H1 (cell line): ENCODE results near the gene DRAM1. TPM values are rescaled to one million over a fixed set of nuclear protein-coding genes. Genes with fewer than 3 reads are reported as not detected.

ENCODE experiments used
- ASH2L ChIP-seq: fragments of 200-600, 300-600 bp; sonication (generic); IDR thresholded peaks from one replicate; pipeline ENCODE4 v1.7.1; 2017; ENCODE audit warnings: low read length
- CHD1 ChIP-seq: IDR thresholded peaks from 2 replicates; pipeline ENCODE4 v1.6.1; 2012; ENCODE audit warnings: low read depth, low read length, improper control_type of control experiment
- KDM4A ChIP-seq: IDR thresholded peaks from one replicate; pipeline ENCODE4 v1.7.1; 2012; ENCODE audit warnings: low read depth, mild to moderate bottlenecking, moderate library complexity, low read length, inconsistent platforms; ENCODE audit not compliant: severe bottlenecking
- NANOG ChIP-seq: IDR thresholded peaks from 2 replicates; pipeline ENCODE4 v1.6.1; 2011; ENCODE audit warnings: low read length, low read depth, mild to moderate bottlenecking, inconsistent platforms; ENCODE audit not compliant: insufficient read depth, poor library complexity, severe bottlenecking
- NRF1 ChIP-seq: IDR thresholded peaks from 2 replicates; pipeline ENCODE4 v1.6.1; 2011; ENCODE audit warnings: mild to moderate bottlenecking, low read depth, low read length, improper control_type of control experiment
- PHF8 ChIP-seq: fragments of 200-600 bp; sonication (generic); conservative IDR thresholded peaks from 2 replicates; pipeline ENCODE4 v1.7.1; 2012; ENCODE audit warnings: low read depth, mild to moderate bottlenecking, inconsistent platforms, low read length, moderate library complexity
- POLR2A ChIP-seq, 2 experiments: IDR thresholded peaks; 1 replicate in 1 of 2; 2 replicates in 1 of 2; pipeline ENCODE4 v1.6.1; 2011; ENCODE audit warnings: low read depth in 2 of 2, low read length in 2 of 2, mild to moderate bottlenecking in 2 of 2; ENCODE audit errors: control extremely low read depth in 1 of 2
- POLR2AphosphoS5 ChIP-seq: IDR thresholded peaks from 2 replicates; pipeline ENCODE4 v1.6.1; 2011; ENCODE audit warnings: low read depth, low read length
- RAD21 ChIP-seq, 2 experiments: IDR thresholded peaks in 1 of 2; conservative IDR thresholded peaks in 1 of 2; 2 replicates each; pipeline ENCODE4 v1.6.1; 2011; ENCODE audit warnings: low read depth in 2 of 2, low read length in 2 of 2, improper control_type of control experiment in 1 of 2, inconsistent platforms in 1 of 2, mild to moderate bottlenecking in 1 of 2, moderate library complexity in 1 of 2
- SIRT6 ChIP-seq: IDR thresholded peaks from one replicate; pipeline ENCODE4 v1.7.1; 2012; ENCODE audit warnings: low read length, inconsistent platforms
- SP4 ChIP-seq: IDR thresholded peaks from 2 replicates; pipeline ENCODE4 v1.6.1; 2012; ENCODE audit warnings: low read length, inconsistent platforms
- TAF1 ChIP-seq: IDR thresholded peaks from 2 replicates; pipeline ENCODE4 v1.6.1; 2011; ENCODE audit warnings: mild to moderate bottlenecking, low read depth, low read length
- TBP ChIP-seq: IDR thresholded peaks from 2 replicates; pipeline ENCODE4 v1.6.1; 2011; ENCODE audit warnings: low read depth, low read length, improper control_type of control experiment
- TCF12 ChIP-seq: IDR thresholded peaks from 2 replicates; pipeline ENCODE4 v1.6.1; 2011; ENCODE audit warnings: low read depth, mild to moderate bottlenecking, low read length
- polyA plus RNA-seq, 7 experiments: library from polyadenylated mRNA; depleted of rRNA in 3 of 7; stranded (reverse) in 5 of 7; unstranded in 2 of 7; fragments of >200 nt in 5 of 7; fragments of 200-250 nt in 2 of 7; gene quantifications; 1 replicate in 5 of 7; 2 replicates in 1 of 7; 4 replicates in 1 of 7; pipeline versions ENCODE4 v1.2.1 to v1.2.3, GENCODE V29; 2011 to 2013; ENCODE audit warnings: missing spikeins in 2 of 7, mixed read lengths in 2 of 7
- total RNA-seq: library from RNA; stranded (reverse); fragmentation: NEBNext Ultra II Directional; extraction: Animal tissue kit (Norgen Biotek cat#: 25700); gene quantifications from 2 replicates; pipeline ENCODE4 v1.2.1, GENCODE V29; 2021
- TF ChIP-seq, protein P1 (sequence below): IDR thresholded peaks from 2 replicates; pipeline ENCODE4 v1.6.1; 2012; ENCODE audit warnings: inconsistent platforms
- TF ChIP-seq, protein P2 (sequence below): IDR thresholded peaks from 2 replicates; pipeline ENCODE4 v1.6.1; 2011; ENCODE audit warnings: low read depth, mild to moderate bottlenecking, low read length; ENCODE audit not compliant: insufficient read depth
- TF ChIP-seq, protein P3 (sequence below), 3 experiments: IDR thresholded peaks; 1 replicate in 2 of 3; 2 replicates in 1 of 3; pipeline versions ENCODE4 v1.5.1 to v1.6.1; 2011; ENCODE audit warnings: low read length in 3 of 3, mild to moderate bottlenecking in 3 of 3, inconsistent platforms in 2 of 3, low read depth in 1 of 3, moderate library complexity in 1 of 3; ENCODE audit not compliant: insufficient read depth in 1 of 3; ENCODE audit errors: control extremely low read depth in 1 of 3
- TF ChIP-seq, protein P4 (sequence below): IDR thresholded peaks from 2 replicates; pipeline ENCODE4 v1.6.1; 2012; ENCODE audit warnings: low read length, inconsistent platforms

DRAM1 gene
- total and polyA plus RNA-seq, 2 of the 8 experiments (the other 6 are each of a cell fraction or from before 2014, with no cell fraction given) = 4.6 to 6.2 TPM

DNA sequence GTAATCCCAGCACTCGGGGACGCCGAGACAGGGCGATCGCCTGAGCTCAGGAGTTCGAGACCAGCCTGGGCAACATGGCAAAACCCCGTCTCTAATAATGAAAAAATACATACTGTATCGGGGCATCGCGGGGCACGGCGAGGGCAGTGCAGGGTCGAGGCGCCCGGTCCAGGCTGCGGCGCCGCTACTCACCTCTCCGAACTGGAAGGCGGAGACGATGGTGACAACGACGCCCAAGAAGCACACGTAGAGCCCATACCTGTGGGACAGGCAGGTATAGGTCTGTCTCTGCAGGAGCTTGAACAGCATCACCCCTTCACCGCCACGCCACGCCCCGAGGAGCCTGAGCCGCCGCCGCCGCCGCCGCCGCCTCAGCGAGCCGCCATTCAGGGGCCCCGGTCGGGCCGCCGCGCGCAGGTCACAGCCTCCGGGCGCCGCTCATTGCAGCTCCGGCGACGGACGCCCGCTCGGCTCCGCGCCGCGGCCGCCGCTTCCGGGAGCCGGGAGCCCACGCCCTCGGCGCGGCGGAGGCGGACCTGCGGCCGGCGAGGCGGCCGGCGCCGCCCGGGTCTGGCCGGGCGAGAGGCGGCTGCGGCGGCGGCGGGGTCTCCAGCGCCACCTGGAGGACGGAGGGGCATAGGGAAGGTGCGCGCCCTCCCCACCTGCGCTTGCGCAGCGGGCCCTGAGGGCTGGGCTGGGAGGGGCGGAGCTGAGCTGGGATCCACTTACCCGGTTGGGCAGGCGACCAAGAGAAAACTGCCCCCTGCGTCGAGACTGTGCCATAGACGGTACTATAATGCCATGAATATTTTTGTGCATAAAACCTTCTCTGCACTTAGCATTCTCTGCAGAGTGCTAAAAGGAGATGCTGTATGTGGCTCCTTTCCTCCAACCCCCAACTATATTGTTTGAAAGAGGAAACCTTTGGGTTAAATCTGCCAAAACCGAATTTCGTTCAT lies 46.7 kb upstream of the DRAM1 start, which contains the start of gene GNPTAB (continued):
- TF ChIP-seq, protein P1, sequence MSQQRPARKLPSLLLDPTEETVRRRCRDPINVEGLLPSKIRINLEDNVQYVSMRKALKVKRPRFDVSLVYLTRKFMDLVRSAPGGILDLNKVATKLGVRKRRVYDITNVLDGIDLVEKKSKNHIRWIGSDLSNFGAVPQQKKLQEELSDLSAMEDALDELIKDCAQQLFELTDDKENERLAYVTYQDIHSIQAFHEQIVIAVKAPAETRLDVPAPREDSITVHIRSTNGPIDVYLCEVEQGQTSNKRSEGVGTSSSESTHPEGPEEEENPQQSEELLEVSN = no peak
- TF ChIP-seq, protein P2, sequence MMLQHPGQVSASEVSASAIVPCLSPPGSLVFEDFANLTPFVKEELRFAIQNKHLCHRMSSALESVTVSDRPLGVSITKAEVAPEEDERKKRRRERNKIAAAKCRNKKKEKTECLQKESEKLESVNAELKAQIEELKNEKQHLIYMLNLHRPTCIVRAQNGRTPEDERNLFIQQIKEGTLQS = no peak
- TF ChIP-seq, protein P3, sequence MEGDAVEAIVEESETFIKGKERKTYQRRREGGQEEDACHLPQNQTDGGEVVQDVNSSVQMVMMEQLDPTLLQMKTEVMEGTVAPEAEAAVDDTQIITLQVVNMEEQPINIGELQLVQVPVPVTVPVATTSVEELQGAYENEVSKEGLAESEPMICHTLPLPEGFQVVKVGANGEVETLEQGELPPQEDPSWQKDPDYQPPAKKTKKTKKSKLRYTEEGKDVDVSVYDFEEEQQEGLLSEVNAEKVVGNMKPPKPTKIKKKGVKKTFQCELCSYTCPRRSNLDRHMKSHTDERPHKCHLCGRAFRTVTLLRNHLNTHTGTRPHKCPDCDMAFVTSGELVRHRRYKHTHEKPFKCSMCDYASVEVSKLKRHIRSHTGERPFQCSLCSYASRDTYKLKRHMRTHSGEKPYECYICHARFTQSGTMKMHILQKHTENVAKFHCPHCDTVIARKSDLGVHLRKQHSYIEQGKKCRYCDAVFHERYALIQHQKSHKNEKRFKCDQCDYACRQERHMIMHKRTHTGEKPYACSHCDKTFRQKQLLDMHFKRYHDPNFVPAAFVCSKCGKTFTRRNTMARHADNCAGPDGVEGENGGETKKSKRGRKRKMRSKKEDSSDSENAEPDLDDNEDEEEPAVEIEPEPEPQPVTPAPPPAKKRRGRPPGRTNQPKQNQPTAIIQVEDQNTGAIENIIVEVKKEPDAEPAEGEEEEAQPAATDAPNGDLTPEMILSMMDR (IDR thresholded peaks at IDR 0.05; ENCODE audit: control extremely low read depth in 1 of 3, insufficient read depth in 1 of 3, low read depth in 1 of 3, low read length in 3 of 3) = peak; percentile 72 to 76 (median 74)
- TF ChIP-seq KDM4A = peak; percentile 60
- TF ChIP-seq NANOG = no peak
- TF ChIP-seq, protein P4, sequence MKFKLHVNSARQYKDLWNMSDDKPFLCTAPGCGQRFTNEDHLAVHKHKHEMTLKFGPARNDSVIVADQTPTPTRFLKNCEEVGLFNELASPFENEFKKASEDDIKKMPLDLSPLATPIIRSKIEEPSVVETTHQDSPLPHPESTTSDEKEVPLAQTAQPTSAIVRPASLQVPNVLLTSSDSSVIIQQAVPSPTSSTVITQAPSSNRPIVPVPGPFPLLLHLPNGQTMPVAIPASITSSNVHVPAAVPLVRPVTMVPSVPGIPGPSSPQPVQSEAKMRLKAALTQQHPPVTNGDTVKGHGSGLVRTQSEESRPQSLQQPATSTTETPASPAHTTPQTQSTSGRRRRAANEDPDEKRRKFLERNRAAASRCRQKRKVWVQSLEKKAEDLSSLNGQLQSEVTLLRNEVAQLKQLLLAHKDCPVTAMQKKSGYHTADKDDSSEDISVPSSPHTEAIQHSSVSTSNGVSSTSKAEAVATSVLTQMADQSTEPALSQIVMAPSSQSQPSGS = no peak
- peak; percentile 88 for TF ChIP-seq NRF1
- no peak for TF ChIP-seq SIRT6
- TF ChIP-seq POLR2A (IDR thresholded peaks at IDR 0.05; ENCODE audit: control extremely low read depth in 1 of 2, low read depth in 2 of 2, low read length in 2 of 2) = no peak; a peak in 1 of 3 replicates
- TF ChIP-seq PHF8 = peak; percentile 55; the same call in 1 of the 2 replicates
- TF ChIP-seq TCF12 = no peak
- TF ChIP-seq SP4 = no peak
- TF ChIP-seq TAF1 = peak; percentile 74
- TF ChIP-seq POLR2AphosphoS5 = no peak
- peak; percentile 18; the same call in 1 of the 2 replicates for TF ChIP-seq TBP
- TF ChIP-seq CHD1 = no peak
- TF ChIP-seq ASH2L = peak; percentile 84
- peak; percentile 59 to 63 for TF ChIP-seq RAD21 (IDR thresholded peaks at IDR 0.05 in 1 of 2, conservative IDR thresholded peaks at IDR 0.05 in 1 of 2; ENCODE audit: low read depth in 2 of 2, low read length in 2 of 2)
